Liver (tissue), 9 donors: Measurements from ENCODE around the gene SKIC8. TPM values are rescaled to one million over a fixed set of nuclear protein-coding genes. Genes with fewer than 3 reads are reported as not detected.

Experiments used
- DNase-seq: peaks from one replicate; pipeline ENCODE4 v3.0.0-alpha.2; 2017; ENCODE audit warnings: low spot score
- H3K27ac ChIP-seq, 2 donors: one replicate each; pipeline ENCODE4 v1.7.0; 2013; ENCODE audit warnings: inconsistent platforms in 2 of 2, low read length in 2 of 2, control low read depth in 1 of 2, low read depth in 1 of 2, mild to moderate bottlenecking in 1 of 2
- H3K27me3 ChIP-seq, 4 donors: one replicate each; pipeline versions ENCODE4 v1.6.1 to v1.7.0; 2013; ENCODE audit warnings: low read length in 3 of 4, inconsistent platforms in 1 of 4, mild to moderate bottlenecking in 1 of 4, moderate library complexity in 1 of 4; ENCODE audit not compliant: control insufficient read depth in 4 of 4, insufficient read depth in 4 of 4
- H3K36me3 ChIP-seq, 4 donors: one replicate each; pipeline versions ENCODE4 v1.6.1 to v1.7.0; 2013; ENCODE audit warnings: low read length in 3 of 4, mild to moderate bottlenecking in 3 of 4, low read depth in 1 of 4, moderate library complexity in 1 of 4; ENCODE audit not compliant: control insufficient read depth in 4 of 4, insufficient read depth in 3 of 4
- H3K4me1 ChIP-seq, 4 donors: one replicate each; pipeline versions ENCODE4 v1.6.1 to v1.7.0; 2013; ENCODE audit warnings: low read length in 3 of 4, mild to moderate bottlenecking in 3 of 4, moderate library complexity in 1 of 4; ENCODE audit not compliant: control insufficient read depth in 4 of 4, insufficient read depth in 4 of 4
- H3K4me3 ChIP-seq, 3 donors: one replicate each; pipeline versions ENCODE4 v1.6.1 to v1.7.0; 2013; ENCODE audit warnings: low read length in 3 of 3, control low read depth in 1 of 3, low read depth in 1 of 3, mild to moderate bottlenecking in 1 of 3
- H3K9ac ChIP-seq, 2 donors: one replicate each; pipeline ENCODE4 v1.7.0; 2013; ENCODE audit warnings: low read length in 2 of 2, mild to moderate bottlenecking in 2 of 2, moderate library complexity in 2 of 2, control low read depth in 1 of 2, low read depth in 1 of 2
- H3K9me3 ChIP-seq, 4 donors: one replicate each; pipeline versions ENCODE4 v1.6.1 to v1.7.0; 2013; ENCODE audit warnings: low read length in 3 of 4; ENCODE audit not compliant: control insufficient read depth in 4 of 4
- EGR1 ChIP-seq, 2 donors: IDR thresholded peaks; 2 replicates each; pipeline ENCODE4 v1.6.1; 2016 to 2018; ENCODE audit warnings: antibody characterized with exemption in 2 of 2, low read depth in 2 of 2
- FOXA1 ChIP-seq: IDR thresholded peaks from 2 replicates; pipeline ENCODE4 v1.6.1; 2016; ENCODE audit warnings: antibody characterized with exemption
- FOXA2 ChIP-seq: IDR thresholded peaks from 2 replicates; pipeline ENCODE4 v1.6.1; 2016; ENCODE audit warnings: antibody characterized with exemption
- GABPA ChIP-seq, 2 donors: IDR thresholded peaks in 1 of 2; conservative IDR thresholded peaks in 1 of 2; 2 replicates each; pipeline ENCODE4 v1.6.1; 2016; ENCODE audit warnings: antibody characterized with exemption in 2 of 2, mild to moderate bottlenecking in 1 of 2, moderate library complexity in 1 of 2
- HNF4A ChIP-seq, 2 donors: conservative IDR thresholded peaks; 2 replicates each; pipeline ENCODE4 v1.6.1; 2016; ENCODE audit warnings: antibody characterized with exemption in 2 of 2, mild to moderate bottlenecking in 2 of 2
- HNF4G ChIP-seq: IDR thresholded peaks from 2 replicates; pipeline ENCODE4 v1.6.1; 2016; ENCODE audit warnings: antibody characterized with exemption
- JUND ChIP-seq, 2 donors: IDR thresholded peaks; 2 replicates each; pipeline ENCODE4 v1.6.1; 2016; ENCODE audit warnings: antibody characterized with exemption in 2 of 2
- NR2F2 ChIP-seq: IDR thresholded peaks from 2 replicates; pipeline ENCODE4 v1.6.1; 2016; ENCODE audit warnings: antibody characterized with exemption
- RAD21 ChIP-seq, 2 donors: IDR thresholded peaks; 2 replicates each; pipeline ENCODE4 v1.6.1; 2016; ENCODE audit warnings: antibody characterized with exemption in 2 of 2, mild to moderate bottlenecking in 2 of 2
- RXRA ChIP-seq, 2 donors: IDR thresholded peaks; 2 replicates each; pipeline ENCODE4 v1.6.1; 2017 to 2018; ENCODE audit warnings: antibody characterized with exemption in 2 of 2, mild to moderate bottlenecking in 1 of 2
- SP1 ChIP-seq: IDR thresholded peaks from 2 replicates; pipeline ENCODE4 v1.6.1; 2018; ENCODE audit warnings: antibody characterized with exemption, mild to moderate bottlenecking
- TAF1 ChIP-seq: conservative IDR thresholded peaks from 2 replicates; pipeline ENCODE4 v1.6.1; 2016; ENCODE audit warnings: antibody characterized with exemption, mild to moderate bottlenecking
- YY1 ChIP-seq: IDR thresholded peaks from 2 replicates; pipeline ENCODE4 v1.6.1; 2016; ENCODE audit warnings: antibody characterized with exemption, mild to moderate bottlenecking
- WGBS: extraction: QIAGEN DNeasy Blood & Tissue Kit; methylation state at CpG from one replicate; pipeline ENCODE4 v1.1.7; 2013; 5-methylcytosine and 5-hydroxymethylcytosine counted together
- polyA plus RNA-seq, 2 donors: library from polyadenylated mRNA; stranded (reverse) in 1 of 2; unstranded in 1 of 2; fragments of 200-250 nt in 1 of 2; fragments of >200 nt in 1 of 2; fragmentation: Nextera tagmentation in 1 of 2; extraction: Ambion mirVana in 1 of 2; gene quantifications; one replicate each; pipeline versions ENCODE4 v1.2.1 to v1.2.3, GENCODE V29; 2013 to 2015
- total RNA-seq, 2 donors: library from RNA; depleted of rRNA; stranded (reverse); fragments of >200 nt; gene quantifications; one replicate each; pipeline ENCODE4 v1.2.3, GENCODE V29; 2014
- TF ChIP-seq, protein P1 (sequence below): IDR thresholded peaks from 2 replicates; pipeline ENCODE4 v1.6.1; 2016; ENCODE audit warnings: antibody characterized with exemption
- TF ChIP-seq, protein P2 (sequence below): fragments of 150-350 bp; IDR thresholded peaks from 2 replicates; pipeline ENCODE4 v1.5.1; 2017; ENCODE audit warnings: improper control_type of control experiment, low read depth, low read length; ENCODE audit not compliant: missing input control
- TF ChIP-seq, protein P3 (sequence below): IDR thresholded peaks from 2 replicates; pipeline ENCODE4 v1.6.1; 2016; ENCODE audit warnings: antibody characterized with exemption
- TF ChIP-seq, protein P4 (sequence below): IDR thresholded peaks from 2 replicates; pipeline ENCODE4 v1.6.1; 2016; ENCODE audit warnings: antibody characterized with exemption, mild to moderate bottlenecking
- TF ChIP-seq, protein P5 (sequence below): IDR thresholded peaks from 2 replicates; pipeline ENCODE4 v1.6.1; 2016; ENCODE audit warnings: antibody characterized with exemption
- donor health status: healthy.
- donor health status: healthy.
- donor health status: healthy.
- donor health status: healthy.
- donor health status: healthy.

The SKIC8 gene
- total and polyA plus RNA-seq, 4 donors = 33.4 to 48.7 (median 40.2) TPM

DNA sequence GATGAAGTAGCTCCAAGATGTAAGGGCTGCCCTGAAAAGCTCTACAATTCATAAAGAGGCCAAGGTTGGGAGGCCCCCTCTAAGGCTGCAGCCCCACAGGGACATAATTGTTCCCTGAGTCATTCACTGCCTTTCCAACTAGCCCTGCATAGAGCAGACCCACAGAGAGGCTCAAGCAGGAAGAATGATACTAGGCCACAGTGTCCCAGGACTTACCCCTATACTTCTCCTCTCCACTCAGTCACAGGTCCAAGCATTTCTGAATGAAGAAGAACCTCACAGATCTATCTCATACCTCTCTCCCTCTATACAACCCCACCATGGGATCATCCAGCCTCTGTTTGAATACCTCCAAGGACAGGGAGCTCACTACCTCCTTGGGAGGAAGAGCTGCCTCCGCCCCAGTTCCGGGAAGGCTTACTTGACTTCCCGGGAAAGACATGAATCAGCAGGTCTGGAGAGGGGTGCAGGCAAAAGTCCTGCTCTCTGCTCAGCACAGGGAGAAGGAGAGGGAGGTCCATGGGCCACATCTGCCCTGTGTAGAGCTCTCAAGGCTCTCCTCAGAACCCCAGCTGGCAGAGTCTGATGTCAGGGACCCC, 6.9 kb upstream of the SKIC8 start:
- no peak for TF ChIP-seq HNF4G
- no peak for TF ChIP-seq HNF4A (conservative IDR thresholded peaks at IDR 0.05)
- no peak for TF ChIP-seq FOXA2
- TF ChIP-seq FOXA1 = no peak
- TF ChIP-seq, protein P1, sequence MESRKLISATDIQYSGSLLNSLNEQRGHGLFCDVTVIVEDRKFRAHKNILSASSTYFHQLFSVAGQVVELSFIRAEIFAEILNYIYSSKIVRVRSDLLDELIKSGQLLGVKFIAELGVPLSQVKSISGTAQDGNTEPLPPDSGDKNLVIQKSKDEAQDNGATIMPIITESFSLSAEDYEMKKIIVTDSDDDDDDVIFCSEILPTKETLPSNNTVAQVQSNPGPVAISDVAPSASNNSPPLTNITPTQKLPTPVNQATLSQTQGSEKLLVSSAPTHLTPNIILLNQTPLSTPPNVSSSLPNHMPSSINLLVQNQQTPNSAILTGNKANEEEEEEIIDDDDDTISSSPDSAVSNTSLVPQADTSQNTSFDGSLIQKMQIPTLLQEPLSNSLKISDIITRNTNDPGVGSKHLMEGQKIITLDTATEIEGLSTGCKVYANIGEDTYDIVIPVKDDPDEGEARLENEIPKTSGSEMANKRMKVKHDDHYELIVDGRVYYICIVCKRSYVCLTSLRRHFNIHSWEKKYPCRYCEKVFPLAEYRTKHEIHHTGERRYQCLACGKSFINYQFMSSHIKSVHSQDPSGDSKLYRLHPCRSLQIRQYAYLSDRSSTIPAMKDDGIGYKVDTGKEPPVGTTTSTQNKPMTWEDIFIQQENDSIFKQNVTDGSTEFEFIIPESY = no peak
- TF ChIP-seq RXRA (IDR thresholded peaks at IDR 0.05) = no peak
- WGBS = 72% methylated on average over 3 of the region's 3 CpGs
- no peak overlapping the region for H3K27ac ChIP-seq
- peaks cover 0 to 4% (median 1%) of the 10 kb centered on the region in 4 donors for H3K4me1 ChIP-seq
- no peaks in the 10 kb centered on the region for H3K36me3 ChIP-seq
- H3K4me3 ChIP-seq = no peak overlapping the region
- H3K9me3 ChIP-seq = no peaks in the 10 kb centered on the region
- no peak for DNase-seq
- H3K9ac ChIP-seq = no peak overlapping the region
- peaks cover 0 to 4% (median 0%) of the 10 kb centered on the region in 4 donors for H3K27me3 ChIP-seq

DNA sequence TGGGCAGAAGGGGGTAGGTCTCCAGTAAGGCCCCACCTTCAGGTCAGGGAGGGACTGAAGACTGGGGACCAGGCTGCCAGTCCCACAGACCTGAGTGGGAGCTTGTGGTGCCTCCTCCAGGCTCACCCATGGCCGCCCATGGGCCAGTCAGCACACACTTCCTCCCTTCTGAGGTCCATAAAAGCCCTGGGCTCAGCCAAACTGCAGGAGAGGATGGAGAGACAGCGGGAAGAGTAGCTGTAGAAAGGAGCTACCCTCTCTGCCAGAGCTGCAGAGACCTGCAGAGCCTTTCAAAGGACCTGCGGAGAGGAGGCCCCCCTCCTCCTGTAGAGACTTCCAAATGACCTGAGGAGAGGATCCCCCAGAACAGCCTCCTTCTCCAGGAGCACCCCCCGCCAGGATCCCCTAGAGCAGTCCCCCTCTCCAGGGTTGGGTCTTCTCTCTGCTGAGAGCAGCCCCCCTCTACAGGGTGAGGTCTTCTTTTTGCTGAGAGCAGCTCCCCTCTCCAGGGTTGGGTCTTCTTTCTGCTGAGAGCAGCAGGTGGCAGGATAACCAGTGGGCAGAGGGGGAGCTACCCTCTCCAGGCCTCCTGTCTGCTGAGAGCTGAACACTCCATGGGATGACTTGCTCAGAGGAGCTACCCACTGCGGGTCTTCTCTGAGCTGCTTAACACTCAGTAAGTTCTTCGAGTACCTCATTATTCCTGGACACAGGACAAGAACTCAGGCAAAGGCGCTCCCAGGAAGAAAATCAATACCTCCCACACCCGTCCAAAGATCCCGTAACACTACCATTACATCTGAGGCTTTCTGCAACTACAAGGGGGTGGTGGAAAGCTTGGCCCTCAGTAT, 5.0 kb upstream of the SKIC8 start:
- H3K27ac ChIP-seq = no peak overlapping the region
- 67% methylated on average over 9 of the region's 9 CpGs for WGBS
- no peaks in the 10 kb centered on the region for H3K36me3 ChIP-seq
- no peaks in the 10 kb centered on the region for H3K9me3 ChIP-seq
- no peak overlapping the region for H3K9ac ChIP-seq
- no peak for DNase-seq
- no peak overlapping the region for H3K4me3 ChIP-seq
- H3K27me3 ChIP-seq = peaks cover 0 to 4% (median 0%) of the 10 kb centered on the region in 4 donors
- TF ChIP-seq NR2F2 (no peak), RXRA (IDR thresholded peaks at IDR 0.05) (no peak), SP1 (no peak), HNF4G (no peak), TAF1 (no peak), RAD21 (IDR thresholded peaks at IDR 0.05) (no peak), FOXA1 (no peak), FOXA2 (no peak), HNF4A (conservative IDR thresholded peaks at IDR 0.05) (no peak), EGR1 (IDR thresholded peaks at IDR 0.05; ENCODE audit: low read depth in 2 of 2) (no peak), JUND (IDR thresholded peaks at IDR 0.05) (no peak), GABPA (IDR thresholded peaks at IDR 0.05 in 1 of 2, conservative IDR thresholded peaks at IDR 0.05 in 1 of 2) (no peak), YY1 (no peak)
- TF ChIP-seq, protein P2, sequence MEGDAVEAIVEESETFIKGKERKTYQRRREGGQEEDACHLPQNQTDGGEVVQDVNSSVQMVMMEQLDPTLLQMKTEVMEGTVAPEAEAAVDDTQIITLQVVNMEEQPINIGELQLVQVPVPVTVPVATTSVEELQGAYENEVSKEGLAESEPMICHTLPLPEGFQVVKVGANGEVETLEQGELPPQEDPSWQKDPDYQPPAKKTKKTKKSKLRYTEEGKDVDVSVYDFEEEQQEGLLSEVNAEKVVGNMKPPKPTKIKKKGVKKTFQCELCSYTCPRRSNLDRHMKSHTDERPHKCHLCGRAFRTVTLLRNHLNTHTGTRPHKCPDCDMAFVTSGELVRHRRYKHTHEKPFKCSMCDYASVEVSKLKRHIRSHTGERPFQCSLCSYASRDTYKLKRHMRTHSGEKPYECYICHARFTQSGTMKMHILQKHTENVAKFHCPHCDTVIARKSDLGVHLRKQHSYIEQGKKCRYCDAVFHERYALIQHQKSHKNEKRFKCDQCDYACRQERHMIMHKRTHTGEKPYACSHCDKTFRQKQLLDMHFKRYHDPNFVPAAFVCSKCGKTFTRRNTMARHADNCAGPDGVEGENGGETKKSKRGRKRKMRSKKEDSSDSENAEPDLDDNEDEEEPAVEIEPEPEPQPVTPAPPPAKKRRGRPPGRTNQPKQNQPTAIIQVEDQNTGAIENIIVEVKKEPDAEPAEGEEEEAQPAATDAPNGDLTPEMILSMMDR = no peak
- TF ChIP-seq, protein P3, sequence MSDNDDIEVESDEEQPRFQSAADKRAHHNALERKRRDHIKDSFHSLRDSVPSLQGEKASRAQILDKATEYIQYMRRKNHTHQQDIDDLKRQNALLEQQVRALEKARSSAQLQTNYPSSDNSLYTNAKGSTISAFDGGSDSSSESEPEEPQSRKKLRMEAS = no peak
- TF ChIP-seq, protein P1 = no peak
- TF ChIP-seq, protein P4, sequence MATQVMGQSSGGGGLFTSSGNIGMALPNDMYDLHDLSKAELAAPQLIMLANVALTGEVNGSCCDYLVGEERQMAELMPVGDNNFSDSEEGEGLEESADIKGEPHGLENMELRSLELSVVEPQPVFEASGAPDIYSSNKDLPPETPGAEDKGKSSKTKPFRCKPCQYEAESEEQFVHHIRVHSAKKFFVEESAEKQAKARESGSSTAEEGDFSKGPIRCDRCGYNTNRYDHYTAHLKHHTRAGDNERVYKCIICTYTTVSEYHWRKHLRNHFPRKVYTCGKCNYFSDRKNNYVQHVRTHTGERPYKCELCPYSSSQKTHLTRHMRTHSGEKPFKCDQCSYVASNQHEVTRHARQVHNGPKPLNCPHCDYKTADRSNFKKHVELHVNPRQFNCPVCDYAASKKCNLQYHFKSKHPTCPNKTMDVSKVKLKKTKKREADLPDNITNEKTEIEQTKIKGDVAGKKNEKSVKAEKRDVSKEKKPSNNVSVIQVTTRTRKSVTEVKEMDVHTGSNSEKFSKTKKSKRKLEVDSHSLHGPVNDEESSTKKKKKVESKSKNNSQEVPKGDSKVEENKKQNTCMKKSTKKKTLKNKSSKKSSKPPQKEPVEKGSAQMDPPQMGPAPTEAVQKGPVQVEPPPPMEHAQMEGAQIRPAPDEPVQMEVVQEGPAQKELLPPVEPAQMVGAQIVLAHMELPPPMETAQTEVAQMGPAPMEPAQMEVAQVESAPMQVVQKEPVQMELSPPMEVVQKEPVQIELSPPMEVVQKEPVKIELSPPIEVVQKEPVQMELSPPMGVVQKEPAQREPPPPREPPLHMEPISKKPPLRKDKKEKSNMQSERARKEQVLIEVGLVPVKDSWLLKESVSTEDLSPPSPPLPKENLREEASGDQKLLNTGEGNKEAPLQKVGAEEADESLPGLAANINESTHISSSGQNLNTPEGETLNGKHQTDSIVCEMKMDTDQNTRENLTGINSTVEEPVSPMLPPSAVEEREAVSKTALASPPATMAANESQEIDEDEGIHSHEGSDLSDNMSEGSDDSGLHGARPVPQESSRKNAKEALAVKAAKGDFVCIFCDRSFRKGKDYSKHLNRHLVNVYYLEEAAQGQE = no peak
- TF ChIP-seq, protein P5, sequence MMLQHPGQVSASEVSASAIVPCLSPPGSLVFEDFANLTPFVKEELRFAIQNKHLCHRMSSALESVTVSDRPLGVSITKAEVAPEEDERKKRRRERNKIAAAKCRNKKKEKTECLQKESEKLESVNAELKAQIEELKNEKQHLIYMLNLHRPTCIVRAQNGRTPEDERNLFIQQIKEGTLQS = no peak
- peaks cover 0 to 4% (median 1%) of the 10 kb centered on the region in 4 donors for H3K4me1 ChIP-seq
